Measurements from ENCODE around the gene TMEM39A.

TMEM39A gene

GRCh38 chr3:119453822-119454221 is 9.6 kb downstream of the TMEM39A start:
- DNase-seq = no peak

DNA sequence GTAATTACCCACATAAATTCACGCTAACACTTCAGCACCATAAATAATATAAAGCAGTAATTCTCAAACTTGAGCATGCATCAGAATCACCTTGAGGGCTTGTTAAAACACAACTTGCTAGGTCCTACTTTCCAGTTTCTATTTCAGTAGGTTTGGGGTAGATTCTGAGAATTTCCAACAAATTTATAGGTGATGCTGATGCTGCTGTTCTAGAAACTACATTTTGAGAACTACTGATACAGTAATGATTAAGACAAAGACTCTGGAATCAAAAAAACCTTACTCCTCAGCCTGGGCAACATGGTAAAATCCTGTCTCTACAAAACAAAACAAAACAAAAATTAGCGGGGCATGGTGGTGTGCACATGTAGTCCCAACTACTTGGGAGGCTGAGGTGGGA is 18.8 kb downstream of the TMEM39A start:
- DNase-seq = no peak

- DNase-seq = no peak
Observed at GRCh38 chr3:119443179-119443578, 20.2 kb downstream of the TMEM39A start.

DNA sequence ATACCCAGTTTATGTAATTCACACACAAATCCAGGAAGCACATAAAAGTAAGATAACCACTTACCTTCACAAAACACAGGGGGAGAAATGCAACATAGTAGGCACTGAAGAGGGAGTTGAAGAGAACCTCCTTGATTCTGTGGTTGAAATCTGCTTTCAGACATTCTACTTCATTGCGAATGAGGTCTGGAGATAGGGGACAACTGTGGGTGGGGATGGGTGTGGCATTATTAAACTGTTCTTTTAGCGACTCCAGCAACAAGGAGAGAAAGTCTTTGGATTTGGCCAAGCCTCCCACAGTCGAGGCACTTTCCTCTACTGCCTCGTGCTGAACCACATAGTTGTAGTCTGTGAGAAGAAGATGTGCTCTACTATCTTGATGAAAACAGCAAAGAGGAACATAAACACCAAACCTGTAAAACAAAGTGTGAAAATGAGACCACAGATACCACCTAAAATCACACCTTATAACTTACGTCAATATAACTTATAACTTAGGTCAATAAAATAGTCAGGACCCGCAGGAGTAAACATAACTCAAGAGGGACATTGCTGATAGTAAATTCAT is 25.6 kb downstream of the TMEM39A start:
- DNase-seq = no peak

GRCh38 chr3:119436977-119437376 is 26.4 kb downstream of the TMEM39A start:
- DNase-seq = no peak

- DNase-seq = no peak
Observed at GRCh38 chr3:119434703-119435102, 28.7 kb downstream of the TMEM39A start.

DNA sequence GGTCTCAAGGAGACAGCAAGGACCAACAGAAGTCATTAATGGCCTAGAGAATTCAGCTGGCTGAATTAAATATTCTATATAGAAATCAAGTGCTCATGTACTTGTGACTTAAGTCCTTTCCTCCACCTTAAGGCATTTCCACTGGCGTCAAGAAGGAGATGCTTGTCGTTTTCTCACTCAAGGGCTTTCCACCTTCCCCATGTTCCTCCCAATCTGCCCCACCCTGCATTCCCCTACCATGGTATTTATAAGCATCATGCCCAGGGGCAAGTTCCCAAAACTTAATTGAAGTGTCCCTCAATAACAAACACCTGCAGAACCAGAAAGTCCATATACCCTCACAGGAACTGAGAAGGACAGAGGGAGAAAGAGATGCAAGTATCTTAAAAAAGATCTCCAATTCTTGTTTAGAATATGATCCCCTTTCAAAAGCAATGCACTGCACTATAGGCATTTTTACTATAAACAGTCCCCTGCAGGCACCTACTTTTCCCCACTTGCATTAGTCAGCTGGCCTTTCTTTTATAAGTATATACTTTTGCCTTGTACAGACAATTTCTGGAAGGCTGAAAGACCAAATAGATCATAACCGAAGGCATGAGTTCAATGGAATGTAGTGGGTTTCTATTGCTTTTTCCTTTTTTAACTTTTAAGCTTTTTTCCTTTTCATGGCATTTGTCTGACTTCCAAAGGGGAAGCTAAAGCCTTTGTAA is 29.6 kb downstream of the TMEM39A start:
- DNase-seq = no peak

DNA sequence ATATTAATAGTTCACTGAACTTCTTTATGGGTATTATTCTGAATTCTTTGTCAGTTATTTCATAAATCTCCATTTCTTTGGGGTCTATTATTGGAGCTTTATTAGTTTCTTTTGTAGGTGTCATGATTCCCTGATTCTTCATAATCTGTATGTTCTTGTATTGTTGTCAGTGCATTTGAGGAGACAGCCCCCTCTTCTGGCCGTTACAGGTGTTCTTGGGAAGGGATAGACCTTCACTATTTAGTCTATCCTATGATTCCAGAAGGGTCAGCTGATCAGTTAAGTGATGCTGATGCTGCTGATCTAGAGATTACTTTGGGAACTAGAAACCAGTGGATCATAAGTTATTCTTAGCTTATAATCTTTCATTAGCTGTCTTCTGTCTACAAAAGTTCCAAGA is 34.9 kb downstream of the TMEM39A start:
- no peak for DNase-seq

DNA sequence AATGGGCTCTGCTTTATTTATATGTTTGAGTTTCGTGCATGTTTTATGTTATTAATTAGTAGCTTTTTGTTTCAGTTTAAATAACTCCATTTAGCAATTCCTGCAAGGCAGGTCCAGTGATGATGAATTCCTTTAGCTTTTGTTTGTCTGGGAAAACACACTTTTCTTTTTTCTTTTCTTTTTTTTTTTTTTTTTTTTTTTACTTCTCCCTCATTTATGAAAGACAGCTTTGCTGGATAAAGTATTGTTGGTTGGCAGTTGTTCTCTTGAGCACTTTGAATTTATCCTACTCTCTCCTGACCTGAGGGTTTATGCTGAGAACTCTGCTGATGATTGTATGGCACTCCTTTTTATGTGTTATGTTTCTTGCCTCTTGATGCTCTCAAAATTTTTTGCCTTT is 35.7 kb downstream of the TMEM39A start:
- DNase-seq = no peak

DNA sequence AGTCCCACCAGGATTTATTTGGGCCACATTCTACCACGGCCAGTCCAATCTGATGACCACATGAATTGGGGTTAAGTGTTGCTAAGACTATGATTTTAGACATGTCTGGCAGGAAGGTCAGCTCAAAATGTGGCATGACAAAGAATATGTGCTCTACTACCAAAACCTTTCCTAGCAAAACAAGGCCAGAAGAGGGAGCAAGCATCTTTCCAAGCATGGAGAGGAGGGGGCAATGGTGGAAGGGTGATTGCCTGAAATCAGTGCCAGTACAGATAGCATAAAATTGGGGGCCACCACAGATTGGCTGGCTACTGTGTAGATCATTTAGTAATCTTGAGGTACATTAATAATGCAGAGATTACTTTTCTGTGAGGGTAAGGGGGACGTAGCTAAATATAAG is 43.2 kb downstream of the TMEM39A start:
- DNase-seq = no peak

DNA sequence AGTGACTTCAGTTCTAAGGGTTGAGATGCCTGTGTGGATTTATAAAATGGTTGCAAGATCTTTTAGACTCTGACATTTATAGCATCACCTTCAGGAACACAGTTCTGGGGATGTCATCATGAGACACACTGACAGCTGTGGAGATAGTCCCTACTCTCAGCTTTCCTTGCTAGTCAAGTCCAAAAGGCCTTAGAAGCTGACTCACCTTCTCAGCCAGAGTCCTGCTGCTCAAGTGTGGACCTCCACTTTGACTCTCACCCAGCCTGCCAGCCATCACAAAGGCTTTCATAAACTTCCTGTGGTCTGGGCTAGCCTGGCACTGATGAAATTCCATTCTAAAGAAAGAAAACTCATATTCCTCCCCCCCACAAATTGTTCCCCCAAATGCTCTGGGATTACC is 44.8 kb downstream of the TMEM39A start:
- no peak for DNase-seq

DNA sequence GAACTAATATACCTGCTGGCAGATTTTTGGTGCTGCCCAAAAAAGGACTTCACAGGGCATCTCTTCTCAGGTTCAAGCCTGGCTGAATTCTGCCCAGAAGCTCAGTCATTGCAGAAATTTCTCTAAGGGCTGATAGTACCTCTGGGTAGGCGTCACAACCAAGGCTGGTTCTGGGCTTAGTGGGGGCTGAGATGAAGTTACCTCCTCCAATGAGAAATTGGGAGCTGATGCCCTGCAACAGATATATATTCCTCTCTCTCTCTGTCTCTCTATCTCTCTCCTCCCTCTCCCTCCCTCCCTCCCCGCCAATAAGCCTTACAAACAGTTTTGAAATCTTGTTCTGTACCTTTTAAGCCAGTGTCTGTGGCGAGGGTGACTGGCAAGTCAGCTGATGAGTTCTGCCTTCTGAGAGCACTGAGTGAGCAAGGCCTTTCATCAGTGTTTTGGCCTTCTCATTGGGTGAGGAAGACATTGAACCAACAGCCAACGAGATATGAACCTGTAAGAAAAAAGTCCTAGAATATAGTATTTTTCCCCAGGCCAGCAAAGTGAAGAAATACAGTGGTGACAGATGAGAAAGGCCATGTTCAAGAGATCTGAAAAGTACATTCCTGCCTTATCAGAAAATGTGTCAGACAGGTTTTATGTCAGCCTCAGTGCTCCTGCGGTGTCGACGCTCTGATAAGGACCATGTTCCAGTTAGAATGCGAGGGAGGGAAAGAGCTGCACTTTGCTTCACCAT is 45.5 kb downstream of the TMEM39A start:
- DNase-seq = no peak

GRCh38 chr3:119416873-119417272 is 46.5 kb downstream of the TMEM39A start:
- DNase-seq = no peak

GRCh38 chr3:119413603-119414280 is 49.7 kb downstream of the TMEM39A start:
- DNase-seq = no peak

- DNase-seq = no peak
Observed at GRCh38 chr3:119409844-119410243, 53.6 kb downstream of the TMEM39A start.

DNA sequence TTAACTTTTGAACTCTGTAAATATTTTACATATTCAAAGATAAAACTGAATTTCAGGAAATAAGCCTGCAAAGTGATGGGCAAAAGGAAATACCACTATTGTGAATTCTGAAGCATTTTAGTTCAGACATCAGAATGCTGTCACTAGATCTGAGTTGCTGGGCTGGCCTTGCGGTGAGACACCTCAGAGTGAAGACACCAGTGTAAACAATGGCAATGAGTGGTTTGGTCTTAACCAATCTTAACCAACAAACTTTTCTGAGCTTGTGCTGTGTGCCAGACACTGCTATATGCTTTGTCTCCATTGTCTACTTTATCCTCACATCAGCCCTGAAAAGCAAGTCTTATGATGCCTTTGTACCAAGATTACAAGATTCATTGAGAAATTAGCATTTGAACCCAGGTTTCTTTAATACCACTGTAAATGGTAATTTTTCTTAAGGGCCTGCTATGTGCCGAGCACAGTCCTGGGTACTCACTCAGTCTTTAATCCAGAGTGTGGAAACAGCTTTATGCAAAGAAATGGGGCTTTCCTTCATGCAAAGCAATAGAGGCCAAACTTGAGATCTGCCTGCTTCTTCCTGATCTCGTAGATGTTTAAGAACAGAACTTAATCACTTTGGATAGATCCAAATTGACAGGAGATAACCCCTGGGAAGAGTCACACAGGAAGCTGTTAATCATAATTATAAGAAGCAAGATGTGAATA is 55.0 kb downstream of the TMEM39A start:
- DNase-seq = no peak

DNA sequence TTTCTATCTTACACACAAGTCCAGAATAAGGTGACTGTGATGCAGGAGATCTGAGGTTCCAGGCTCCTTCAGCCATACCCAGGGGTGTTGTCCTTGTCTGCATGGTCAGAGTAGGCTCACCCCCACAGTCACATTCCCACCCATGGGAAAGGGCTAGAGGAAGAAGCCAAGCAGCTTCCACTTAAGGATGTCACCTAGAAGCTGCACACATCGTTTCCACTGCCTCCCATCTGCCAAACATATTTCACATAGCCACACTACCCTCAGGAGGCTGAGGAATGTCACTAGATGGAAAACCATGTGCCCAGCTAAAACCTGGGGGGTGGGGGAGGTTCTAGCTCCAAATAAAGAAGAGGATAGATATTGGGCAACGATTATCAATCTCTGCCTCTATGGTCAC is 58.1 kb downstream of the TMEM39A start:
- no peak for DNase-seq

GRCh38 chr3:119403201-119403600 is 60.2 kb downstream of the TMEM39A start:
- DNase-seq = no peak

DNA sequence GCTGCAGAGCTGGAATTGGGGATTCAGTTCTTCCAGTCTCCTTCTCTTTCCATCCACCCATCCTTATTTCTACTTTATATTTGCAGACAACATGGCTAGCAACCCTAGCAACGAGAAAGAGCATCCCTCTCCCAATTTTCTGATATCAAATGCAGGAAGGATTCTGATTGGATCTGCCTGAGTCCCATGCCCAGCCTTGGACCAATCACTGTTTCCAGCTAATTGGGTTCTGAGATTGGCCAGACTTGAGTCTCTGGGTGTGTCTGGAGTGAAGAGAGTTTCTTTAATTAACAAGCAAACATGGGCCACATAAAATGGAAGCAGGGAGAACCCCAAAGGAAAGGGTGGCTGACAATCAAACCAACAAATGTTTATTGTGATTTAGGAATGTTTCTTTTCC is 60.6 kb downstream of the TMEM39A start:
- no peak for DNase-seq

DNA sequence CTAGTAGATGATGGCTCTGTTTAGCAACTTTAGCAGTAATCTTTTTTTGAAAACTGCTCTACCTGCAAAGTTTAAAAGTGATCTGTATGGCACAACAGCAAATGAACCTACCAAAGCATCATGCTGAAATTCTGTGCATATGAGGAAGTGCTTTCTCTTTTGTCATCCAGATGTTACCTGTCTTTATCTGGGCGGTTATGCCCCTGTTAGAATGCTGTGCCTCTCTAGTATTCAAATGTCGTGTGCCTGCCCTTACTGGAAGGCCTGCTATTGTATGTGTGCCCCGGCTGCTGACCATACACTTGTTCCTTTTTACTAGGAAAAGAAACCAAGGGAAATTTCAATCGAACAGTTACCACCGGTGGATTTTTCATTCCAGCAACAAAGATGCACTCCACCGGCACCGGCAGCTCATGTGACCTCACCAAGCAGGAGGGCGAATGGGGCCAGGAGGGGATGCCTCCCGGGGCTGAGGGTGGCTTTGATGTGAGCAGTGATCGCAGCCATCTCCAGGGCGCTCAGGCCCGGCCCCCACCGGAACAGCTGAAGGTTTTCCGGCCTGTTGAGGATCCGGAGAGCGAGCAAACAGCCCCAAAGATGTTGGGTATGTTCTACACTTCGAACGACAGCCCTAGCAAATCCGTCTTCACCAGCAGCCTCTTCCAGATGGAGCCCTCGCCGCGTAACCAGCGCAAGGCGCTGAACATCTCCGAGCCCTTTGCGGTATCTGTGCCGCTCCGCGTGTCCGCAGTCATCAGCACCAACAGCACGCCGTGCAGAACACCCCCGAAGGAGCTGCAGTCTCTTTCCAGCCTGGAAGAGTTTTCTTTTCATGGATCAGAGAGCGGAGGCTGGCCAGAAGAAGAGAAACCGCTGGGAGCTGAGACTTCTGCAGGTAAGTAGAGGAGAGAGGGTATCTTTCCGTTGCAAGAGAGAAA is 61.6 kb downstream of the TMEM39A start:
- DNase-seq = no peak

- no peak for DNase-seq
Observed at GRCh38 chr3:119401069-119401468, 62.3 kb downstream of the TMEM39A start.

DNA sequence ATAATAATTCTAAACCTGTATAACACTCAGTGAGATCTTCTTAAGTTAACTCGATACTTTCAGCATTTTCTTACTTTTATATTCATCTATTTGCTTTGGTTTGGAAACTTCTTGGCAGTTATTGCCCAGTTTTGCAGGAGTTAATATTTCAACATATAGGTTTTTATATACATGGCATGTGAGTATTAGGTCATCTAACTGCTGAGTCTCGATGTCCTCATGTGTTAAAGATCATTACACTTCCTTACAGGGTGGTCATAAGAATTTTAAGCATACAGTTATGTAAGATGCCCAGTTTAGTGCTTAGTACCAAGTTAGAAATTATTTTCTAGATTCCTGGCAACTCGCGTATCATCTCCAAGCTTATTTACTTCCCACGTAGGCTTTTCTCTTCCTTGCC is 62.9 kb downstream of the TMEM39A start:
- DNase-seq = no peak

Data from CD4-positive, alpha-beta T cell treated with Interleukin-6 for 4 hours (primary cell).